Measurements from ENCODE around the gene FHOD3.
"Not testable (repeated sequence)": the region's sequence is repeated elsewhere in the genome, so short reads cannot be mapped to it uniquely, and the experiment has no call there.

FHOD3 gene

GRCh38 chr18:36551274-36551673, 253.8 kb downstream of the FHOD3 start:
- not testable (repeated sequence) for DNase-seq (ENCODE audit: low read depth)

- DNase-seq (ENCODE audit: low read depth) = no peak
These were observed 260.7 kb downstream of the FHOD3 start for GRCh38 chr18:36558234-36558633.

GRCh38 chr18:36559149-36559857, 261.8 kb downstream of the FHOD3 start:
- no peak for DNase-seq (ENCODE audit: low read depth)

GRCh38 chr18:36560187-36560586, 262.7 kb downstream of the FHOD3 start:
- no peak for DNase-seq (ENCODE audit: low read depth)

- no peak for DNase-seq (ENCODE audit: low read depth)
These were observed 263.5 kb downstream of the FHOD3 start for GRCh38 chr18:36561046-36561445.

- DNase-seq (ENCODE audit: low read depth) = no peak
These were observed 267.3 kb downstream of the FHOD3 start for GRCh38 chr18:36564841-36565240.

GRCh38 chr18:36567800-36568199, 270.3 kb downstream of the FHOD3 start:
- no peak for DNase-seq (ENCODE audit: low read depth)

GRCh38 chr18:36568487-36568886, 271.0 kb downstream of the FHOD3 start:
- DNase-seq (ENCODE audit: low read depth) = no peak

GRCh38 chr18:36572135-36572856, 274.8 kb downstream of the FHOD3 start:
- DNase-seq (ENCODE audit: low read depth) = no peak

- no peak for DNase-seq (ENCODE audit: low read depth)
These were observed 278.8 kb downstream of the FHOD3 start for GRCh38 chr18:36576339-36576738.

GRCh38 chr18:36578871-36579710, 281.6 kb downstream of the FHOD3 start:
- no peak for DNase-seq (ENCODE audit: low read depth)

- DNase-seq (ENCODE audit: low read depth) = no peak
These were observed 282.8 kb downstream of the FHOD3 start for GRCh38 chr18:36580266-36580665.

GRCh38 chr18:36580874-36581750, 283.6 kb downstream of the FHOD3 start:
- DNase-seq (ENCODE audit: low read depth) = no peak

GRCh38 chr18:36582988-36583745, 285.7 kb downstream of the FHOD3 start:
- DNase-seq (ENCODE audit: low read depth) = no peak

GRCh38 chr18:36589857-36590543, 292.5 kb downstream of the FHOD3 start:
- DNase-seq (ENCODE audit: low read depth) = no peak

- DNase-seq (ENCODE audit: low read depth) = no peak
These were observed 293.4 kb downstream of the FHOD3 start for GRCh38 chr18:36590621-36591580.

- no peak for DNase-seq (ENCODE audit: low read depth)
These were observed 294.8 kb downstream of the FHOD3 start for GRCh38 chr18:36592282-36592681.

- no peak for DNase-seq (ENCODE audit: low read depth)
These were observed 295.5 kb downstream of the FHOD3 start for GRCh38 chr18:36593001-36593400.

- DNase-seq (ENCODE audit: low read depth) = no peak
These were observed 296.1 kb downstream of the FHOD3 start for GRCh38 chr18:36593641-36594040.

Measured in stimulated activated CD8-positive, alpha-beta memory T cell treated with anti-CD3 and anti-CD28 coated beads, Interleukin-15, amount 100 ng/mL, for 24 hours (primary cell).